Measurements from ENCODE around the gene SPSB2.
"Not testable (repeated sequence)": the region's sequence is repeated elsewhere in the genome, so short reads cannot be mapped to it uniquely, and the experiment has no call there.

SPSB2 gene

DNA sequence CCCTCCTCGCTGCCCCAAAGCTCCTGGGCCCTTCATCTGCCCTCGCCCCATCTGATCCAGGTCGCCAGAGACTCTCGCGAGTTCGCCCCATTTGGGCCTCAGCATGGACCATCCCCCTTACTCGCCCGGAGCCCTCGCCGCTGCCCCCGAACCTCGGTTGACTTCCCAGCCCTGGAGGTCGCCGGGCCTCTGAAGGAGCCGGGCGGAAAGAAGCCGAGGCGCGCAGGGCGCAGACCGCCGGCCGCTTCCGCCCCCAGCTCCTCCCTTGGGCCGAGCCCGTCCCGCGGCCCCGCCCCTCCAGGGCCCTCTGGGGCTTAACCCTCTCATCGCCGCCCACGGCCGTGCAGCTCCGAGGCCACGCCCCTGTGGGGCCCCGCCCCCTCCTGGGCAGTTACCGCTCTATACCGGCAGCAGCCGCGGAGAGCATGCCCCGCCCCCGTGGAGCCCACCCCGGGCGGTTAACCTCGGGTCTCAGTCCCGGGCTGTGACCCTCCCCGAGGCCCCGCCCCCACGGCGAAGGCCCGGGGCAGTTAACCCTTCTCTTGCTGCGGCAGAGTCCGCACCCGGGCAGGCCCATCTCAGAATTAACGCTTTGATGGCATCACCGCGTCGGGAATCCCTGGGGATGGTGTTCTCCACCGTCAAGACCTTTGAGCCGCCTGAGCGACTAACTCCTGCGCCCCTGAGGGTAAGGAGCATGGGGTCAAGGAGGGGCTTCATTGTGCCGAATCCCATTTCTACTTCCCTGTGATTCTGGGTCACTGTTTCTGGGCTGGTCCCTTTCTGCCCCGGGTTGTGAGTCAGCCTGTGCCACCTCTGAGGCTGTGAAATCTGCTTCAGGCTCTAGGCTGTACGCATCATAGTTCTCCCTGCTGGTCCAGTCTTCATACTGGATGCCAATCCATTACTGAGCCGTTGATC, at the start of gene SPSB2:
SPSB2 (minus strand) TSS at position 210 of the 921 bp plus-strand sequence. CDS start 402 bp downstream, outside the sequence.
- peak; percentile 100 for DNase-seq

GRCh38 chr12:6921996-6922946, 49.2 kb upstream of the SPSB2 start:
- DNase-seq: no peak

GRCh38 chr12:6921539-6921938, 48.4 kb upstream of the SPSB2 start:
- no peak for DNase-seq

GRCh38 chr12:6919588-6919987, 46.5 kb upstream of the SPSB2 start:
- no peak for DNase-seq

- no peak for DNase-seq
Observed at GRCh38 chr12:6917491-6918231, 44.6 kb upstream of the SPSB2 start.

- DNase-seq: no peak
Observed at GRCh38 chr12:6916426-6917200, 43.5 kb upstream of the SPSB2 start.

- no peak for DNase-seq
Observed at GRCh38 chr12:6915789-6916285, 42.7 kb upstream of the SPSB2 start.

- DNase-seq: no peak
Observed at GRCh38 chr12:6914947-6915788, 42.1 kb upstream of the SPSB2 start.

DNA sequence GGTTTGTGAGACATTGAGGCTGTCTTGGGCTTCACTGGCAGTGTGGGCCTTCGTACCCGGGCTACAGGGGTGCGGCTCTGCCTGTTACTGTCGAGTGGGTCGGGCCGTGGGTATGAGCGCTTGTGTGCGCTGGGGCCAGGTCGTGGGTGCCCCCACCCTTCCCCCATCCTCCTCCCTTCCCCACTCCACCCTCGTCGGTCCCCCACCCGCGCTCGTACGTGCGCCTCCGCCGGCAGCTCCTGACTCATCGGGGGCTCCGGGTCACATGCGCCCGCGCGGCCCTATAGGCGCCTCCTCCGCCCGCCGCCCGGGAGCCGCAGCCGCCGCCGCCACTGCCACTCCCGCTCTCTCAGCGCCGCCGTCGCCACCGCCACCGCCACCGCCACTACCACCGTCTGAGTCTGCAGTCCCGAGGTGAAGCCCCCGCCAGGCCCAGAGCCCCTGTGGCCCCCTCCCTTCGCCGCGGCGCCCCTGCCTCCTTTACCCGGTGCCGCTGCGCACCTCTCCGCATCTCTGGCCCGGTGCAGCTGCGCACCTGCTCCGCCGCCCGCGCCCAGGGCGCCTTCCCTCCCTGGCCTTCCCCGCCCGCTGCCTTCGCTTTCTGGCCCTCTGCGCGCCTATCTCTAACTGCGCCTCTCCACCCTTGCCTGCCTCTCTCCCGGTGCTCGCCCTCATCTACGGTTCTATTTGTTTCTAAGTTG, 41.3 kb upstream of the SPSB2 start, which contains the start of gene ENO2:
ENO2 (plus strand) TSS at position 335 of the 701 bp plus-strand sequence. CDS start 1,253 bp downstream, outside the sequence.
- peak; percentile 89 for DNase-seq

DNA sequence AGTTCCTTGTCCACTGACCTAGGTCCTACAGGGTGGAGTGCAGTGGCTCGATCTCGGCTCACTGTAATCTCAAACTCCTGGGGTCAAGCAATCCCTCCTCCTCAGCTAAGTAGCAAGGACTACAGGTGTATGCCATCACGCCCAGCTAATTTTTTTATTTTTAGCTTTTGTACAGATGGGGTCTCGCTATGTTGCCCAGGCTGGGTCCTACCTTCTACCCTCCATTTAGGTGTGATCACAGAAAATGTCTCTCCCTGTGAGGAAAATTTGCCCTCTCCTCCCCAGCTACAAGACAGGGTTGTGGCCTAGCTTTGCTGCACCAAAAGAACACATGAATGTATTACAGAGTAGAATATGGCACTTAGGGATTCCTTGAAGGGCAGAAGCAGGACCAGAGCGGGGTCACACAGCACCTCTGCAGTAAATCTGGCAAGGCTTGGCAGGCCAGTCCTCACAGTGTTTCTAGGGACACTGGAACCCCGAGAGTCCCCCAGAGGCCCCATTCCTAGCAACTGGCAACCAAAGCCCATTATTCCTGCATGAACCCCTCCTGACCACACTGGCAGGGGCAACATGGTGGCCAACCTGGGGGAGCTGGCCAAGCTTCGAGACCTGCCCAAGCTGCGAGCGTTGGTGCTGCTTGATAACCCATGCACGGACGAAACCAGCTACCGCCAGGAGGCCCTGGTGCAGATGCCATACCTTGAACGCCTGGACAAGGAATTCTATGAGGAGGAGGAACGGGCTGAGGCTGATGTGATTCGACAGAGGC, 39.2 kb upstream of the SPSB2 start:
- no peak for DNase-seq

DNA sequence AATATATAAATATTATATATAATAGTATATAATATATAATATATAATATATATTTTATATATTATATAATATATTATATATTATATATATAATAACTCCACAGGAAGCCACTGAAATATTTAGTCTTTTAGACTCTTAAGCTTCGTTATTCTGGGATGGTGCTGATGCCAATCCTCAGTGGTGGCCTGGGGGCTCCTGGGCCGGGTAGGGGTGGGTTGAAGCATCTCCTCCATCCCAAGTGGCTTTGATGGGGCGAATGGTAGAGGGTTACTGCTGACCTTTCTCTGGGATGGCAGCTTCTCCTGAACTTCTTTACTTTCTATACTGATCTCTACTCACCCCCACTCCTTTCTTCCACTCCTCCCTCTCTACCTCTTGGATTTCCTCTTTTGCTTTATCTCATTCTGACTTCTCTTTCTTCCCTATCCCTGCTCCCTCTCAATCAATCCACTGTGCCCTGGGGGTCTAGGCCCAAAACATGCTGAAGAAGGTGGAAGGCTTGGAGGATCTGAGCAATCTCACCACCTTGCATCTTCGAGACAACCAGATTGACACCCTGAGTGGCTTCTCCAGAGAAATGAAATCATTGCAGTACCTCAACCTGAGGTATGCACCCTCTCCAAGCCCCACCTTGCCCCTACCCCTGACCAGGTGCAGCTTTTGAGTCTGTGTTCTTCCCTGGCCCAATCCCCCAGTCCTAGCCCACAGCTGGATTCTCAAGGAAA, 36.5 kb upstream of the SPSB2 start:
- no peak for DNase-seq

DNA sequence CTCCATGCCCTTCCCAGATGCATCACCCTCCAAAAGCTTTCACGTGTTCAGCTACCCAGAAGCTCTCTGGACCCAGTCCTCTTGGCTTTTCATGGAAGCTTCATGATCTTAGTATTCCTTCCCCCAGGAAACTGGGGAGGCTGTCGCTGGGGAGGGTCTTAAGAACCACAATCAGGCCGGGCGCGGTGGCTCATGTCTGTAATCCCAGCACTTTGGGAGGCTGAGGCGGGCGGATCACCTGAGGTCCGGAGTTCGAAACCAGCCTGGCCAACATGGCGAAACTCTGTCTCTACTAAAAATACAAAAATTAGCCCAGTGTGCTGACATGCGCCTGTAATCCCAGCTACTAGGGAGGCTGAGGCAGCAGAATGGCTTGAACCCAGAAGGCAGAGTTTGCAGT, 35.0 kb upstream of the SPSB2 start:
- not testable (repeated sequence) for DNase-seq

GRCh38 chr12:6905414-6906040, 32.4 kb upstream of the SPSB2 start:
- DNase-seq: no peak

- DNase-seq: peak; percentile 97
Observed at GRCh38 chr12:6904280-6905276, 31.5 kb upstream of the SPSB2 start, which contains the start of gene LRRC23. TSS of gene LRRC23 (plus strand) at chr12:6904822. CDS start at chr12:6905634, 812 bp downstream.

GRCh38 chr12:6903722-6904121, 30.6 kb upstream of the SPSB2 start:
- DNase-seq: no peak

- DNase-seq: no peak
Observed at GRCh38 chr12:6902448-6902847, 29.3 kb upstream of the SPSB2 start.
